OCI-LY1 (cell line): Measurements from ENCODE around the gene UGGT1.

ENCODE experiments used
- CTCF ChIP-seq: fragments of 200-600 bp; sonication (generic), shearing (Covaris generic); IDR thresholded peaks from 2 replicates; pipeline ENCODE4 v1.5.1; 2017; ENCODE audit warnings: mild to moderate bottlenecking, antibody characterized with exemption, low read length, moderate library complexity, mixed read lengths
- EZH2 ChIP-seq: fragments of 200-600 bp; sonication (generic), shearing (Covaris generic); IDR thresholded peaks from 2 replicates; pipeline ENCODE4 v1.8.0; 2017; ENCODE audit warnings: borderline replicate concordance, mixed run types, mild to moderate bottlenecking, antibody characterized with exemption, low read length, moderate library complexity, mixed read lengths

GRCh38 chr2:128160616-128161275 is 69.7 kb downstream of the UGGT1 start:
- TF ChIP-seq CTCF (no peak), EZH2 (no peak)
